ENCODE results near the gene CAPN12.

CAPN12 gene

GRCh38 chr19:38699027-38699346, 45.3 kb downstream of the CAPN12 start:
- H3K4me1 ChIP-seq (ENCODE audit: control insufficient read depth in 1 of 2, insufficient read depth in 2 of 2, low read length in 2 of 2): peaks cover 7 to 25% of the 10 kb centered on the region in 2 experiments
- H4K91ac ChIP-seq (ENCODE audit: low read depth, low read length): no peak overlapping the region
- no peak overlapping the region for H2BK120ac ChIP-seq (ENCODE audit: insufficient read depth, low read length, poor library complexity)
- no peak overlapping the region for H4K8ac ChIP-seq (ENCODE audit: low read depth, low read length)
- no peak overlapping the region for H3K4me2 ChIP-seq (ENCODE audit: low read length)
- H3K36me3 ChIP-seq (ENCODE audit: control insufficient read depth in 1 of 2, insufficient read depth in 2 of 2, low read length in 2 of 2): peaks cover 80 to 86% of the 10 kb centered on the region in 2 experiments
- no peak overlapping the region for H2BK12ac ChIP-seq (ENCODE audit: low read length)
- H3K27me3 ChIP-seq (ENCODE audit: insufficient read depth, low read length): no peaks in the 10 kb centered on the region
- no peak overlapping the region for H3K9ac ChIP-seq (ENCODE audit: low read length)
- H3K27ac ChIP-seq (ENCODE audit: low read depth, low read length): no peak overlapping the region
- H3K9me3 ChIP-seq (ENCODE audit: insufficient read depth, low read depth, low read length): peaks cover 3% of the 10 kb centered on the region
- peak overlapping the region; percentile 35 for H3K18ac ChIP-seq (ENCODE audit: low read length)
- H4K12ac ChIP-seq (ENCODE audit: low read depth, low read length): no peak overlapping the region
- peak overlapping the region; percentile 31 for H3K4ac ChIP-seq (ENCODE audit: low read depth, low read length)
- H2BK5ac ChIP-seq (ENCODE audit: low read depth, low read length, poor library complexity): no peak overlapping the region
- no peak for DNase-seq
- H3K79me2 ChIP-seq (ENCODE audit: control insufficient read depth, insufficient read depth, low read length, poor library complexity): peaks cover 23% of the 10 kb centered on the region
- no CpG with 5 or more reads among the region's 7 CpGs for WGBS (ENCODE audit: extremely low coverage, insufficient coverage, insufficient read length)
- no peak overlapping the region for H2AK5ac ChIP-seq (ENCODE audit: low read length)
- H3K23ac ChIP-seq (ENCODE audit: low read length): no peak overlapping the region
- no peak overlapping the region for H3K14ac ChIP-seq (ENCODE audit: low read length)
- no peak overlapping the region for H3K4me3 ChIP-seq (ENCODE audit: low read depth, low read length)
- no peak overlapping the region for H2AFZ ChIP-seq (ENCODE audit: insufficient read depth, low read length, poor library complexity)
- H3K79me1 ChIP-seq (ENCODE audit: low read length): peaks cover 1% of the 10 kb centered on the region

GRCh38 chr19:38698225-38699026, 45.8 kb downstream of the CAPN12 start:
- Histone ChIP-seq H3K9me3 (ENCODE audit: insufficient read depth, low read depth, low read length) (peaks cover 3% of the 10 kb centered on the region), H2AK5ac (ENCODE audit: low read length) (no peak overlapping the region), H2BK5ac (ENCODE audit: low read depth, low read length, poor library complexity) (no peak overlapping the region), H4K91ac (ENCODE audit: low read depth, low read length) (no peak overlapping the region), H3K4ac (ENCODE audit: low read depth, low read length) (peak overlapping the region; percentile 31), H2BK12ac (ENCODE audit: low read length) (no peak overlapping the region), H3K27ac (ENCODE audit: low read depth, low read length) (no peak overlapping the region), H3K79me1 (ENCODE audit: low read length) (peaks cover 5% of the 10 kb centered on the region), H3K36me3 (ENCODE audit: control insufficient read depth in 1 of 2, insufficient read depth in 2 of 2, low read length in 2 of 2) (peaks cover 78 to 84% of the 10 kb centered on the region in 2 experiments), H3K23ac (ENCODE audit: low read length) (no peak overlapping the region), H3K14ac (ENCODE audit: low read length) (no peak overlapping the region), H3K4me3 (ENCODE audit: low read depth, low read length) (no peak overlapping the region), H4K8ac (ENCODE audit: low read depth, low read length) (no peak overlapping the region), H3K79me2 (ENCODE audit: control insufficient read depth, insufficient read depth, low read length, poor library complexity) (peaks cover 27% of the 10 kb centered on the region), H4K12ac (ENCODE audit: low read depth, low read length) (no peak overlapping the region), H3K4me2 (ENCODE audit: low read length) (no peak overlapping the region), H3K18ac (ENCODE audit: low read length) (peak overlapping the region; percentile 35), H3K4me1 (ENCODE audit: control insufficient read depth in 1 of 2, insufficient read depth in 2 of 2, low read length in 2 of 2) (peaks cover 12 to 31% of the 10 kb centered on the region in 2 experiments), H2BK120ac (ENCODE audit: insufficient read depth, low read length, poor library complexity) (no peak overlapping the region), H2AFZ (ENCODE audit: insufficient read depth, low read length, poor library complexity) (no peak overlapping the region), H3K27me3 (ENCODE audit: insufficient read depth, low read length) (no peaks in the 10 kb centered on the region), H3K9ac (ENCODE audit: low read length) (no peak overlapping the region)
- DNase-seq: no peak
- WGBS (ENCODE audit: extremely low coverage, insufficient coverage, insufficient read length): no CpG with 5 or more reads among the region's 22 CpGs

GRCh38 chr19:38697641-38698071, 46.6 kb downstream of the CAPN12 start:
- no peak for DNase-seq
- H2AK5ac ChIP-seq (ENCODE audit: low read length): no peak overlapping the region

GRCh38 chr19:38697197-38697596, 47.1 kb downstream of the CAPN12 start:
- Histone ChIP-seq H3K4me1 (ENCODE audit: control insufficient read depth in 1 of 2, insufficient read depth in 2 of 2, low read length in 2 of 2) (peaks cover 24 to 43% of the 10 kb centered on the region in 2 experiments), H3K79me2 (ENCODE audit: control insufficient read depth, insufficient read depth, low read length, poor library complexity) (peaks cover 35% of the 10 kb centered on the region), H3K9ac (ENCODE audit: low read length) (no peak overlapping the region), H2AK5ac (ENCODE audit: low read length) (no peak overlapping the region), H2BK5ac (ENCODE audit: low read depth, low read length, poor library complexity) (no peak overlapping the region), H3K14ac (ENCODE audit: low read length) (no peak overlapping the region), H2BK12ac (ENCODE audit: low read length) (no peak overlapping the region), H3K4me2 (ENCODE audit: low read length) (no peak overlapping the region), H3K79me1 (ENCODE audit: low read length) (peaks cover 16% of the 10 kb centered on the region), H3K9me3 (ENCODE audit: insufficient read depth, low read depth, low read length) (peaks cover 3% of the 10 kb centered on the region), H3K27me3 (ENCODE audit: insufficient read depth, low read length) (no peaks in the 10 kb centered on the region), H3K4ac (ENCODE audit: low read depth, low read length) (peak overlapping the region; percentile 87), H4K8ac (ENCODE audit: low read depth, low read length) (no peak overlapping the region), H2BK120ac (ENCODE audit: insufficient read depth, low read length, poor library complexity) (no peak overlapping the region), H2AFZ (ENCODE audit: insufficient read depth, low read length, poor library complexity) (no peak overlapping the region), H3K23ac (ENCODE audit: low read length) (no peak overlapping the region), H4K12ac (ENCODE audit: low read depth, low read length) (no peak overlapping the region), H4K91ac (ENCODE audit: low read depth, low read length) (no peak overlapping the region), H3K18ac (ENCODE audit: low read length) (no peak overlapping the region), H3K4me3 (ENCODE audit: low read depth, low read length) (no peak overlapping the region), H3K36me3 (ENCODE audit: control insufficient read depth in 1 of 2, insufficient read depth in 2 of 2, low read length in 2 of 2) (peaks cover 75 to 81% of the 10 kb centered on the region in 2 experiments), H3K27ac (ENCODE audit: low read depth, low read length) (no peak overlapping the region)
- no peak for DNase-seq
- WGBS (ENCODE audit: extremely low coverage, insufficient coverage, insufficient read length): no CpG with 5 or more reads among the region's 6 CpGs

More at GRCh38 chr19:38697641-38698071, 46.6 kb downstream of the CAPN12 start:
- H2BK120ac ChIP-seq (ENCODE audit: insufficient read depth, low read length, poor library complexity): no peak overlapping the region
- H3K4me1 ChIP-seq (ENCODE audit: control insufficient read depth in 1 of 2, insufficient read depth in 2 of 2, low read length in 2 of 2): peaks cover 20 to 39% of the 10 kb centered on the region in 2 experiments
- no peak overlapping the region for H3K23ac ChIP-seq (ENCODE audit: low read length)
- H2AFZ ChIP-seq (ENCODE audit: insufficient read depth, low read length, poor library complexity): peak overlapping the region; percentile 28
- H3K27me3 ChIP-seq (ENCODE audit: insufficient read depth, low read length): no peaks in the 10 kb centered on the region
- no peak overlapping the region for H2BK5ac ChIP-seq (ENCODE audit: low read depth, low read length, poor library complexity)
- no peak overlapping the region for H3K4me3 ChIP-seq (ENCODE audit: low read depth, low read length)
- H2BK12ac ChIP-seq (ENCODE audit: low read length): no peak overlapping the region
- peaks cover 75 to 84% of the 10 kb centered on the region in 2 experiments for H3K36me3 ChIP-seq (ENCODE audit: control insufficient read depth in 1 of 2, insufficient read depth in 2 of 2, low read length in 2 of 2)
- H3K4ac ChIP-seq (ENCODE audit: low read depth, low read length): peak overlapping the region; percentile 28
- H4K12ac ChIP-seq (ENCODE audit: low read depth, low read length): no peak overlapping the region
- peaks cover 31% of the 10 kb centered on the region for H3K79me2 ChIP-seq (ENCODE audit: control insufficient read depth, insufficient read depth, low read length, poor library complexity)
- no peak overlapping the region for H4K91ac ChIP-seq (ENCODE audit: low read depth, low read length)
- no peak overlapping the region for H3K27ac ChIP-seq (ENCODE audit: low read depth, low read length)
- H4K8ac ChIP-seq (ENCODE audit: low read depth, low read length): no peak overlapping the region
- peaks cover 3% of the 10 kb centered on the region for H3K9me3 ChIP-seq (ENCODE audit: insufficient read depth, low read depth, low read length)
- no peak overlapping the region for H3K14ac ChIP-seq (ENCODE audit: low read length)
- H3K18ac ChIP-seq (ENCODE audit: low read length): peak overlapping the region; percentile 1
- H3K79me1 ChIP-seq (ENCODE audit: low read length): peaks cover 12% of the 10 kb centered on the region
- H3K9ac ChIP-seq (ENCODE audit: low read length): no peak overlapping the region
- WGBS (ENCODE audit: extremely low coverage, insufficient coverage, insufficient read length): no CpG with 5 or more reads among the region's 11 CpGs
- H3K4me2 ChIP-seq (ENCODE audit: low read length): no peak overlapping the region

Measured in trophoblast cell (in vitro differentiated cells and primary cell).